OCI-LY1 (cell line): ENCODE results near the gene GALNT2.
A peak's percentile ranks its signal among the peaks of the same experiment; 100 is the strongest.

Experiments used
- H2AFZ ChIP-seq: fragments of 200-600 bp; sonication (generic), shearing (Covaris generic); 2 replicates; pipeline ENCODE4 v1.6.0; 2014; ENCODE audit warnings: antibody characterized with exemption, mild to moderate bottlenecking, low read length
- H3F3A ChIP-seq: fragments of 200-600 bp; sonication (generic), shearing (Covaris generic); 2 replicates; pipeline ENCODE4 v1.6.0; 2014; ENCODE audit warnings: mild to moderate bottlenecking, antibody characterized with exemption, low read length, moderate library complexity; ENCODE audit not compliant: insufficient read depth
- H3K27ac ChIP-seq: fragments of 200-600 bp; sonication (generic); 2 replicates; pipeline ENCODE4 v1.5.1; 2014; ENCODE audit warnings: low read length, mixed run types, mild to moderate bottlenecking, low read depth; ENCODE audit not compliant: poor library complexity, severe bottlenecking
- H3K27me3 ChIP-seq: fragments of 200-600 bp; sonication (generic); 2 replicates; pipeline ENCODE4 v1.6.0; 2014; ENCODE audit warnings: antibody characterized with exemption, mild to moderate bottlenecking, low read length, moderate library complexity; ENCODE audit not compliant: insufficient read depth
- H3K36me3 ChIP-seq: fragments of 200-600 bp; sonication (generic); 2 replicates; pipeline ENCODE4 v1.6.1; 2014; ENCODE audit warnings: mild to moderate bottlenecking, antibody characterized with exemption, low read length, moderate library complexity, mixed read lengths; ENCODE audit not compliant: insufficient read depth
- H3K4me1 ChIP-seq: fragments of 200-600 bp; sonication (generic); 2 replicates; pipeline ENCODE4 v1.5.1; 2014; ENCODE audit warnings: mild to moderate bottlenecking, low read length, moderate library complexity; ENCODE audit not compliant: insufficient read depth, severe bottlenecking
- H3K4me2 ChIP-seq: fragments of 200-600 bp; sonication (generic), shearing (Covaris generic); 2 replicates; pipeline ENCODE4 v1.6.1; 2014; ENCODE audit warnings: low read length
- H3K4me3 ChIP-seq: fragments of 200-600 bp; sonication (generic); 2 replicates; pipeline ENCODE4 v1.5.1; 2014; ENCODE audit warnings: low read length, low read depth, mild to moderate bottlenecking, mixed read lengths; ENCODE audit not compliant: poor library complexity, severe bottlenecking
- H3K79me2 ChIP-seq: fragments of 200-600 bp; shearing (Covaris generic); 2 replicates; pipeline ENCODE4 v1.6.1; 2016; ENCODE audit warnings: mixed run types, low read length, mixed read lengths; ENCODE audit not compliant: insufficient read depth
- H3K9ac ChIP-seq: fragments of 200-600 bp; sonication (generic), shearing (Covaris generic); 2 replicates; pipeline ENCODE4 v1.6.1; 2014; ENCODE audit warnings: mild to moderate bottlenecking, low read length, mixed read lengths
- H3K9me2 ChIP-seq: fragments of 200-600 bp; sonication (generic), shearing (Covaris generic); 2 replicates; pipeline ENCODE4 v1.6.1; 2014; ENCODE audit warnings: low read depth, mild to moderate bottlenecking, low read length, mixed read lengths
- H3K9me3 ChIP-seq: fragments of 200-600 bp; shearing (Covaris generic); 2 replicates; pipeline ENCODE4 v1.6.1; 2014; ENCODE audit warnings: low read length, mixed read lengths
- H4K20me1 ChIP-seq: fragments of 200-600 bp; sonication (generic), shearing (Covaris generic); 2 replicates; pipeline ENCODE4 v1.6.0; 2016; ENCODE audit warnings: mild to moderate bottlenecking, low read length; ENCODE audit not compliant: insufficient read depth
- CTCF ChIP-seq: fragments of 200-600 bp; sonication (generic), shearing (Covaris generic); IDR thresholded peaks from 2 replicates; pipeline ENCODE4 v1.5.1; 2017; ENCODE audit warnings: mild to moderate bottlenecking, antibody characterized with exemption, low read length, moderate library complexity, mixed read lengths
- EZH2 ChIP-seq: fragments of 200-600 bp; sonication (generic), shearing (Covaris generic); IDR thresholded peaks from 2 replicates; pipeline ENCODE4 v1.8.0; 2017; ENCODE audit warnings: borderline replicate concordance, mixed run types, mild to moderate bottlenecking, antibody characterized with exemption, low read length, moderate library complexity, mixed read lengths

Gene GALNT2

GRCh38 chr1:230155021-230155420, 88.0 kb downstream of the GALNT2 start:
- Histone ChIP-seq H4K20me1 (no peaks in the 10 kb centered on the region), H3K79me2 (peaks cover 50% of the 10 kb centered on the region)
- TF ChIP-seq EZH2 (no peak), CTCF (no peak)

DNA sequence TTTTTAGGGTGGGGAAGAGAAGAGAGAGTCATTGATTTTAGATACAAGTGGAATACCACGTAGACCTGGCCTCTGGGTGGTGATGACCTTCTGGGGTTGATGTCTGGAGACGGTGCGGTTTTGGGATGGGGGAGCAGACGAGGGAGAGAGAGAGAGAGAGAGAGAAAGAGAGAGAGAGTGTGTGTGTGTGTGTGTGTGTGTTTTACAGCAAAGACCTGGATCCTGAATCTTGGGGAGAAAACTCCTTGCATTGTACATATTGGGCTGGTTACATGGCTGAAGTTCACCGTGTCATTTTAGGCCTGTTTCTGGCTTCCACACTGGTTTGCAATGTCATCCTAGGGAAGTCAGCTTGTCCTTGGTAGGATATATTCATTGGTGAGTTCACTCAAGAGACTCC, 89.0 kb downstream of the GALNT2 start:
- no peaks in the 10 kb centered on the region for H3K9me2 ChIP-seq
- TF ChIP-seq EZH2 (no peak), CTCF (no peak)
- H3K79me2 ChIP-seq = peaks cover 45% of the 10 kb centered on the region
- no peaks in the 10 kb centered on the region for H3F3A ChIP-seq
- no peaks in the 10 kb centered on the region for H3K27me3 ChIP-seq
- H3K36me3 ChIP-seq = peaks cover 2% of the 10 kb centered on the region; the same call in 1 of the 2 replicates
- H2AFZ ChIP-seq = no peak overlapping the region
- no peak overlapping the region; the same call in 1 of the 2 replicates for H3K9ac ChIP-seq
- H3K27ac ChIP-seq = peak overlapping the region; percentile 99
- peak overlapping the region; percentile 15; the same call in 1 of the 2 replicates for H3K4me2 ChIP-seq
- H3K4me1 ChIP-seq = peaks cover 91% of the 10 kb centered on the region
- H4K20me1 ChIP-seq = no peaks in the 10 kb centered on the region
- no peak overlapping the region for H3K4me3 ChIP-seq
- H3K9me3 ChIP-seq = no peaks in the 10 kb centered on the region

More at GRCh38 chr1:230155021-230155420, 88.0 kb downstream of the GALNT2 start:
- H3K4me3 ChIP-seq = no peak overlapping the region
- H3F3A ChIP-seq = no peaks in the 10 kb centered on the region
- peak overlapping the region; percentile 29; the same call in 1 of the 2 replicates for H3K4me2 ChIP-seq
- H3K36me3 ChIP-seq = peaks cover 7% of the 10 kb centered on the region; the same call in 1 of the 2 replicates
- H3K9me2 ChIP-seq = no peaks in the 10 kb centered on the region
- H3K9me3 ChIP-seq = no peaks in the 10 kb centered on the region
- no peak overlapping the region for H2AFZ ChIP-seq
- peak overlapping the region; percentile 47; the same call in 1 of the 2 replicates for H3K9ac ChIP-seq
- H3K27ac ChIP-seq = peak overlapping the region; percentile 99
- H3K4me1 ChIP-seq = peaks cover 95% of the 10 kb centered on the region
- H3K27me3 ChIP-seq = no peaks in the 10 kb centered on the region

DNA sequence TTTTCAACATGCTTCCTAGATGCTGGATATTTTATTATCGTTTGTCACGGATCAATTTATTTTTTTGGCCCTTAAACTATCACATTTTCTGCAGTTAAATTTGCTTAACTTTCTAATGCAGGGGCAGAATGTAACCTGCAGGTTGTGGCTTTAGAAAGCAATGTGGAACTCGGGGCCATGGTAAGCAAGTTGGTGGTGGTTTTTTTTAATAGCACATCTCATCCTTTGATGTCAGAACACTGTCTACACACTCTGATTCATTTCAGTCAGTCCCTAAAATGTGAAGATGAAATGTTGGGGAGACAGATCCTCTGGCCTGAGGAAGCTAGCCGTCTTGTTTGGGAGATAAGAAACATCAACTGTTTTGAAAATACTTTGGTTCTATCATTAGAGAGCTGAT, 89.5 kb downstream of the GALNT2 start:
- Histone ChIP-seq H4K20me1 (no peaks in the 10 kb centered on the region), H3K4me2 (peak overlapping the region; percentile 15; the same call in 1 of the 2 replicates), H3K27me3 (no peaks in the 10 kb centered on the region), H3K4me3 (no peak overlapping the region), H3K4me1 (peaks cover 91% of the 10 kb centered on the region), H3K9me3 (no peaks in the 10 kb centered on the region), H3K9me2 (no peaks in the 10 kb centered on the region), H3K79me2 (peaks cover 41% of the 10 kb centered on the region), H3K9ac (peak overlapping the region; percentile 9; the same call in 1 of the 2 replicates), H3F3A (no peaks in the 10 kb centered on the region), H3K36me3 (no peaks in the 10 kb centered on the region), H2AFZ (no peak overlapping the region), H3K27ac (peak overlapping the region; percentile 99)
- TF ChIP-seq CTCF (no peak), EZH2 (no peak)
